Cardiac septum (tissue), 1 donor: ENCODE measurements around the gene EFTUD2. TPM values are rescaled to one million over a fixed set of nuclear protein-coding genes. Genes with fewer than 3 reads are reported as not detected.

Experiments used
- DNase-seq: peaks from one replicate; pipeline ENCODE4 v3.0.0-alpha.2; 2020; ENCODE audit warnings: low spot score
- intact Hi-C: fragments of 100-400 bp; cut with DNase I; formaldehyde crosslinking; loops from one replicate; pipeline ENCODE4 v1.14.0; 2022
- total RNA-seq: library from RNA; stranded (reverse); fragmentation: NEBNext Ultra II Directional; extraction: Animal tissue kit (Norgen Biotek cat#: 25700); gene quantifications from one replicate; pipeline ENCODE4 v1.2.1, GENCODE V29; 2021
- donor health status: DM: no; HTN: no; CAD: no.

Gene EFTUD2
- total RNA-seq, 1 donor from 2014 or later = 62.0 TPM

DNA sequence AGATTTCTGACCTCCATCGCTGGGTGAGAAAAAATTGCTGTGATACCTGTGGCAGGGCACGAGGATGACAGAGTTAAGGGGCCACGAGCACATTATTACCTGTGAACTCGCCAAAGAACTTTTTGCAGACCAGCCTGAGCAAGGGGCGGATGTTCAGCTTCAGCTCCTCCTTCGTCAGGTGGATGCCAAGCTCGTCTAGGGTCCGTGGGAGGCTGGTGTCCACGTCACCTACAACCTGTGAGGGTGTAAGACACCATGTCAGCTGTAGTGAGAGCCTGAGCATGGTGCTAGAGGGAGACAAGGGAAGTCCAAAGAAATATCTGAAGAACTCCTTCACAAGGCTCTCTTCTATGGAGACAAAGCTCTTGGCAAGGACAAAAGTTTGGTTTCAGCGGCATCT lies 34.4 kb downstream of the EFTUD2 start:
- intact Hi-C loops = loop anchor here (1.0 kb wide), 1 partner anchor 89 kb away; no protein-coding TSS in a partner anchor
- DNase-seq = no peak

DNA sequence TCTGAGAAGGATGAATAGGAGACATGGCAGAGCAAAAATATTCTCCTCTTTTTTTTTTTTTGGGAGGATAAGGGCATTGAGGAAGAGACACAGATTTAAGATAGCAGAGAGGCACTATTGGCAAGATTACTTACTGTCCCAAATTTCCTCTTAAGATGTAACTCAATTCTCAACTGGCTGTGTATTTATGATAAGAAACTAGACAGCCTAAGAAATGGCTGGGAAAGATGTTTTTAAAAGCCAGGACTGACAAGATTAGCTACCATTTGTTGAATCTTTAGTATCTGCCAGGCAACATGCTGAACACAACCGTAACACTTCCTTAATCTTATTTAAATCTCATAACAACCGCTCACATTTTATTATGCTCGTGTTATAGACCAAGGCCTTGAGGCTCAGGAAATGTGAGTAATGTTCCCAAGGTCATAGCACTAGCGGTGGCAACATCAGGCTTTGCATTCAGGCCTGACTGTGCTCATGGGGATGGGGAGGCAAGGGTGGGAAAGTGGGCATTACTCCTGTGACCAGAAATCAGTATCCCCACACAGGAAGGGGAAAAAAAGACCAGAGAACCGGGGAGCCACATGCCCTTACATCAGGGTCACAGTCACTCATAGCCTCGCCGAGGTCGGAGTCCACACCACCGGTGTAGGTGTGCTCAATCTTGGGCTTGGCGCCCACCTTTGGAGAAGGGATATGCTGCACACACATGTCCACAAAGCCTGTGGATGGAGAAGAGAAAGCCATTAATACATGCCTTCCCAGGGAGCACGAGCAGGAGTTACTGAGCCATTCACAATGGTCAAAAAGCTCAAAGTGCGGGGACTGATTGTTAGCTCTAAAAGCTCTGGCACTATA lies 36.0 kb downstream of the EFTUD2 start:
- peak; percentile 53 for DNase-seq
- intact Hi-C loops = no loop called here

GRCh38 chr17:44862278-44862914 lies 36.8 kb downstream of the EFTUD2 start:
- peak; percentile 67 for DNase-seq
- intact Hi-C loops = no loop called here

DNA sequence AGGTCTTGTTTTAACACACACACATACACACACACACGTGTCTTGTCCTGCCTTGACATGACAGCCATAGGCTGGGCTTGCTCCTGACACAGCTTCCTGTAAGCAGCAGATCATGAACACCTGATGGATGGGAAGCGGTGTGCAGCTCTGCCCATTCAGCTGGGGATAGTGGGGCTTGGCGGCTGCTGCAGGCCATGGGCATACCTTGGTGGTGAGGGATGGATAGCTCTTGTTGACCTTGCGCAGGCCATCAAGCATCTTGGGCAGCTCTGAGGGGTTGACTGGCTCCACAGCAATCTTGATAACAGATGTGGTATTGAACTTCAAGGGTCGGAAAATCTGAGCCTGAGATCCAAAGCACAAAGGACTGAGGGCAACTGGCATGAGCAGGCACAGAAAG lies 39.5 kb downstream of the EFTUD2 start:
- DNase-seq = no peak
- intact Hi-C loops = no loop called here

DNA sequence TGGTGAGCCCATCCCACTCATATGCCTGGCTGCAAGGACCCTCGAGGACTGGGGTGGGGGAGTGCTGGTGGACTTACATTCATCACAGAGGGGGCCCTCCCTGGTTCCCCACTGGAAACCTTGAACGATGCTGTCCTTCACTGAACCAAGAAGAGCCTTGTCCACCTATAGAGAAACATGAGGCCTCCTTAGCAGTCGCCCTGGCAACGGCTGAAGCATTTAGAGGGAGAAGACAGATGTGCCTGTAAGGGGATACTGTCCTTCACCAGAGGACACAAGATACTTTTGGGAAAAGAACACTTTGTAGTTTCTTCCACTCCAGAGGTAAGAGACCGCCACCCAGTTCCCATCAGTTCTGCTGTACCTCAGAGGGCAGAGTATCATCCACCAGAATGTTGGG lies 45.1 kb downstream of the EFTUD2 start:
- DNase-seq = no peak
- intact Hi-C loops = no loop called here

DNA sequence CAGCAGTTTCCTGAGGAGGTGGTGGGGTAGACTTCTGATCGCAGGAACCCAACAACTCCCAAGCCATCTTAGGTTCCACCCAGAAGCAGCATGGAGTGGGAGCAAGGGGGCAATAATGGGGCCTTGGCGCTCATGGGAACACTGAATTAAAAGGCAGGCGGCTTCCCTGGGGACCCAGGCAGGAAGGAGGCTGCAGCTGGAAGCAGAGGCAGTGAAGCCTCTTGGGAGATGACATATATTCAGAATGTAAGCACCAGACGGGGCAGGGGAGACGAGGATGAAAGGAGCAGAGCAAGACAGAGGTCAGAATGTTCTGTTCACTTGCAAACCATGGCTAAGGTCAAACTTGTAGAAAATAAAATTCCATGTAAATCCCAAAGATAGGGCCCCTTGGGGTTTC lies 48.6 kb downstream of the EFTUD2 start:
- intact Hi-C loops = no loop called here
- no peak for DNase-seq

- intact Hi-C loops = no loop called here
These were observed 49.2 kb downstream of the EFTUD2 start for GRCh38 chr17:44850025-44850424.

GRCh38 chr17:44848961-44849489 lies 50.2 kb downstream of the EFTUD2 start:
- no peak for DNase-seq
- intact Hi-C loops = no loop called here

More at GRCh38 chr17:44850025-44850424, 49.2 kb downstream of the EFTUD2 start:
- DNase-seq = no peak

DNA sequence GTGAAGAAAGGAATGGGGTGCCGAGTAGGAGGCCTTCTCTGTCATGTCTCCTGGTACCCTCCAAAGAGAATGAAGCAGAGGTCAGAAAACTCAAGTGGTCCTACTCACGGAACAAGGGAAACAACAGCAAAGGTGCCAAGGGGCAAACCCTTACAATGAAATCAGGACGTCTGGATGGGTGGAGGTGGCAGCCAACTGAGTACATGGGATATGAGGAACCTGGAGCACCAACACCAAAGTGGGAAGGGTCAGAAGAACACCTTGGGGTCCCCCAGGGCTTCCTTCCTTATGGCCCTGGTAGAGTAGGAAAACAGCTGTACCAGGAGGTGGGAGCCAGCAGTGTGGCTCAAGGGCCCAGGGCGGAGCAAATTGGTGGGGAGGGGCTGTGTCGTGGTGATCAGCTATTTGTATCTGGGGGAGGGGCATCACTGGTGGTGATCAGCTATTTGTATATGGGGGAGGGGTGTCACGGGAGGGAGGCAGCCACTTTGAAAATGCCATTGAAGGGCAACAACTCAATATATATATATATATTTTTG lies 50.9 kb downstream of the EFTUD2 start:
- intact Hi-C loops = no loop called here
- no peak for DNase-seq

- intact Hi-C loops = no loop called here
- DNase-seq = no peak
These were observed 51.7 kb downstream of the EFTUD2 start, which contains the start of gene HIGD1B for GRCh38 chr17:44847586-44847985. Gene HIGD1B, plus strand, starts transcription at chr17:44847883. Its CDS starts 270 bp downstream, at chr17:44848153.

DNA sequence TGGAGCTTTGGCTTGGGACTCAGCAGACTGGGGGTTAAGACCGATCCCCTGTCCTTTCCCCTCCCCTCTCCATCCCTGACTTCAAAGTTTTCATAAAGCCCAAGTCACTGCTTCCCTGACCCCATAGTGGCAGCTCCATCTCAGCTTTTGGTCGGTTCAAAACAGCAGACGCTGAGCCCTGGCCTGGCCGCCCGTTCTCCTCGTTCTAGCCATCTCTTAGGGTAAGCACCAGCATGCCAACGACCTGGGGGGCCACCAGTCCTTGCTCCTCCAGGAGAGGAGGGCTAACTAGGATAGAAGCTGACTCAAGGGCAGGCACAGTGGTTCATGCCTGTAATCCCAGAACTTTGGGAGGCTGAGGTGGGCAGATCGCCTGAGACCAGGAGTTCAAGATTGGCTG lies 53.0 kb downstream of the EFTUD2 start:
- no peak for DNase-seq
- intact Hi-C loops = no loop called here

GRCh38 chr17:44844390-44844830 lies 54.8 kb downstream of the EFTUD2 start:
- intact Hi-C loops = no loop called here
- no peak for DNase-seq

GRCh38 chr17:44842748-44843147 lies 56.5 kb downstream of the EFTUD2 start:
- no peak for DNase-seq
- intact Hi-C loops = no loop called here

DNA sequence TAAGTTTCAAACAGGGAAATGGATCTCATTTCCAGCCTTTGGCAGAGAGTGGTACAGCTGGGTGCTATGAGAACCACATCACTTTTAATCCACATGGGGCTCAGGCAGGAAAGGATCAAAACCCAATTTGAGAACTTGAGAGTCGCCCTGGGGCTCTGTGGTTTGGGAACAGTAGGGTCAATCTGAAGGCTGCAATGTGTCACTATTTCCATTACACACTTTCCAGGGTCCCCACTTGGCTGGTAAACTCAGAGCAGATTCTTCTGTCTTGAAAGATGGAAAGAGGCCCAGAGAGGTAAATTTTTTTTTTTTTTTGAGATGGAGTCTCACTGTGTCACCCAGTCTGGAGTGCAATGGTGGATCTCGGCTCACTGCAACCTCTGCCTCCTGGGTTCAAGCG lies 58.3 kb downstream of the EFTUD2 start:
- DNase-seq = no peak
- intact Hi-C loops = no loop called here

DNA sequence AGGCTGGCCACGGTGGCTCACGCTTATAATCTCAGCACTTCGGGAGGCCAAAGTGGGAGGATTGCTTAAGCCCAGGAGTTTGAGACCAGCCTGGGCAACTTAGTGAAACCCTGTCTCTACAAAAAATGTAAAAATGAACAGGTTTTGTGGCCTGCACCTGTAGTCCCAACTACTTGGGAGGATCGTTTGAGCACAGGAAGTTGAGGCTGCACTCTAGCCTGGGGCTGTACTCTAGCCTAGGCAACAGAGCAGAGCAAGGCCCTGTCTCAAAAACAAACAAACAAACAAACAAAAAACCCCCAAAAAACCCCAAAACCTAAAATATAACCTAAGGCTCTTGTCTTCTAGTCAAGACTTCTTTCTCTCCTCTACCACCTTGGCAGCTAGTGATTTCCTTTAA lies 59.0 kb downstream of the EFTUD2 start:
- intact Hi-C loops = no loop called here

DNA sequence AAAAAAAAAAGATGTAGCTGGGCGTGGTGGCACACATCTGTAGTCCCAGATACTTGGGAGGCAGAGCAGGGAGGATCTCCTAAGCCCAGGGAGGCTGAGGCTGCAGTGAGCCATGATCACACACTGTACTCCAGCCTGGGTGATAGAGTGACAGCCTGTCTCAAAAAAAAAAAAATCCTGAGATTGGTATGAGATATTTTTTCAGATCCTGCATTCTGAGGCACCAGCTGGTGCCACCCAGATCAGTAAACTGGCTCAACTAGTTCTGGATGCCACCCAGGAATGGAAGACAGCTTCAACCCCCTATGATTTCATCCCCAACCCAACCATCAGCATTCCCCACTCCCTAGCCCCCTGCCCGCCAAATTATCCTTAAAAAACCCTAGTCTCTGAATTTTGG lies 62.0 kb downstream of the EFTUD2 start:
- no peak for DNase-seq
- intact Hi-C loops = no loop called here

More for the DNA sequence above, 59.0 kb downstream of the EFTUD2 start:
- DNase-seq = no peak

DNA sequence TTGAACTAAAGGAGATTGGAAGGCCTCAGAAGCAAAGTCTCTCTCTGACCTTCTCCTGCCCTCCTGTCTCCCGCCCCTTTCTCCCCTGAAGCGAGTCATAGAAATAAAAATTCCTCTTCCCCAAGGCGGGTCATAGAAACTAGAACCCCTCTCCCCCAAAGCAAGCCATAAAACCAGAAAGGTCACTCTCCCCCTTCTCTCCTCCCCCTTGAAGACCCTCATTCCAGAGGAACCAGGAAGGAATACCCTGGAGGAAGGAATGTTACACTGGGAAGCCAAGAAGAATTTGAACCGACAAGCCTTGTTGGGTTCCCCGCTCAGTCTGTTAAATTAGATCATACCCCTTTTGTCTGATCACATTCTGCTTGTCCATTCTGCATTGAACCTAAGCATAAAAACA lies 66.4 kb downstream of the EFTUD2 start:
- DNase-seq = no peak
- intact Hi-C loops = no loop called here

DNA sequence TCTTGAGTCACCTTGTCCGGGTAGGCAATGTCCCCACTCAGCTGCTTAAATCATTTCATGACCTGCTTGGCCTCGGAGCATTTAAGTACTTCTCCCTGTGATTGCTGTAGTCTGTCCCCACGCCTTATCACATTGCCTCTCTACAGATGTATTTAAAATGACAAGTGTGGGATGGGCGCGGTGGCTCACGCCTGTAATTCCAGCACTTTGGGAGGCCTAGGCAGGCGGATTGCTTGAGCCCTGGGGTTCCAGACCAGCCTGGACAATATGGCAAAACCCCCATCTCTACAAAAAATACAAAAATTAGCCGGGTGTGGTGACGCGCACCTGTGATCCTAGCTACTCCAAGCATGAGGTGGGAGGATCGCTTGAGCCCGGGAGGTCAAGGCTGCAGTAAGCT lies 67.9 kb downstream of the EFTUD2 start:
- intact Hi-C loops = no loop called here
- peak; percentile 51 for DNase-seq

GRCh38 chr17:44830359-44831288 lies 68.6 kb downstream of the EFTUD2 start:
- intact Hi-C loops = no loop called here
- peak; percentile 67 for DNase-seq
